Stomach (tissue), 9 donors: ENCODE measurements around the gene IFITM10. TPM values are rescaled to one million over a fixed set of nuclear protein-coding genes. Genes with fewer than 3 reads are reported as not detected.
A peak's percentile ranks its signal among the peaks of the same experiment; 100 is the strongest.

Experiments
- DNase-seq, 2 donors: peaks; one replicate each; pipeline versions ENCODE4 v3.0.0 to v3.0.0-alpha.2; 2013 to 2019
- H3K27ac ChIP-seq, 5 donors: fragments of 200-600 bp in 4 of 5; sonication (generic) in 4 of 5; one replicate each; pipeline ENCODE4 v1.5.1; 2013 to 2019; ENCODE audit warnings: mild to moderate bottlenecking in 1 of 5, moderate library complexity in 1 of 5
- H3K27me3 ChIP-seq, 3 donors: fragments of 200-600 bp; sonication (generic); one replicate each; pipeline ENCODE4 v1.5.1; 2017 to 2019; ENCODE audit warnings: mixed run types in 1 of 3
- H3K36me3 ChIP-seq, 4 donors: fragments of 200-600 bp; sonication (generic); 1 replicate in 3 of 4; 2 replicates in 1 of 4; pipeline ENCODE4 v1.5.1; 2016 to 2019
- H3K4me1 ChIP-seq, 4 donors: fragments of 200-600 bp; sonication (generic); one replicate each; pipeline ENCODE4 v1.5.1; 2016 to 2019
- H3K4me3 ChIP-seq, 4 donors: fragments of 200-600 bp; sonication (generic) in 3 of 4; one replicate each; pipeline ENCODE4 v1.5.1; 2016 to 2019; ENCODE audit warnings: mild to moderate bottlenecking in 1 of 4
- H3K9me3 ChIP-seq, 4 donors: fragments of 200-600 bp; sonication (generic); one replicate each; pipeline ENCODE4 v1.5.1; 2016 to 2019
- CTCF ChIP-seq, 7 experiments: fragments of 450-650 bp in 4 of 7; fragments of 200-600 bp in 3 of 7; sonication (generic) in 3 of 7; IDR thresholded peaks; one replicate each; pipeline ENCODE4 v1.5.1; 2016 to 2019; ENCODE audit warnings: antibody characterized with exemption in 7 of 7, control low read depth in 2 of 7, mild to moderate bottlenecking in 1 of 7
- EP300 ChIP-seq: sonication (generic); formaldehyde crosslinking; IDR thresholded peaks from one replicate; pipeline ENCODE4 v1.6.1; 2017; ENCODE audit warnings: antibody characterized with exemption
- POLR2A ChIP-seq, 4 donors: fragments of 450-650 bp; IDR thresholded peaks; one replicate each; pipeline ENCODE4 v1.6.1; 2016; ENCODE audit warnings: antibody characterized with exemption in 4 of 4, control low read depth in 2 of 4, mild to moderate bottlenecking in 1 of 4, moderate library complexity in 1 of 4
- POLR2AphosphoS5 ChIP-seq, 3 donors: sonication (generic); formaldehyde crosslinking; IDR thresholded peaks; one replicate each; pipeline ENCODE4 v1.6.1; 2016; ENCODE audit warnings: antibody characterized with exemption in 3 of 3
- whole genome bisulfite sequencing, 5 donors: extraction: QIAGEN DNeasy Blood & Tissue Kit in 3 of 5; methylation state at CpG; one replicate each; pipeline versions ENCODE4 v1.1.5 to v1.1.7; 2013 to 2018; 5-methylcytosine and 5-hydroxymethylcytosine counted together
- intact Hi-C: fragments of 100-400 bp; cut with DNase I; formaldehyde crosslinking; loops from one replicate; pipeline ENCODE4 v1.15.1; 2023; ENCODE audit warnings: low total_unique reads
- polyA plus RNA-seq, 3 donors: library from polyadenylated mRNA; stranded (reverse); fragments of 200-250 nt; gene quantifications; one replicate each; pipeline ENCODE4 v1.2.3, GENCODE V29; 2013
- total RNA-seq, 5 donors: library from RNA; depleted of rRNA; stranded (reverse); fragments of >200 nt; gene quantifications; one replicate each; pipeline versions ENCODE4 v1.1.0 to v1.2.3, GENCODE V29; 2014 to 2016
- donor health status: healthy with polysubstance abuse.
- donor health status: Bipolar disorder and iron deficiency.
- donor health status: healthy.

Gene IFITM10
- total and polyA plus RNA-seq, 8 donors, result 0.19 to 1.1 (median 0.84) TPM; not detected in 4

- H3K27me3 ChIP-seq, result peaks cover 6 to 28% (median 23%) of the 10 kb centered on the region in 3 donors
- no peak for DNase-seq
- no peak overlapping the region for H3K27ac ChIP-seq
- H3K4me1 ChIP-seq, result peaks cover 58 to 95% (median 76%) of the 10 kb centered on the region in 4 donors
- no peaks in the 10 kb centered on the region for H3K9me3 ChIP-seq
- no peak for TF ChIP-seq CTCF (IDR thresholded peaks at IDR 0.05)
- TF ChIP-seq POLR2AphosphoS5 (IDR thresholded peaks at IDR 0.05), result no peak
- TF ChIP-seq EP300, result no peak
- no peak for TF ChIP-seq POLR2A (IDR thresholded peaks at IDR 0.05)
- no peak overlapping the region for H3K4me3 ChIP-seq
- WGBS, 5 donors, result 86 to 92% (median 91%) methylated on average over 5 to 10 of the region's 10 CpGs
- intact Hi-C loops, result no loop called here
- peaks cover 54 to 64% (median 61%) of the 10 kb centered on the region in 4 donors for H3K36me3 ChIP-seq
Measured at GRCh38 chr11:1752907-1753228, 2.5 kb upstream of the IFITM10 start.

- Histone ChIP-seq H3K4me3 (no peak overlapping the region), H3K27ac (peak overlapping the region in 1 of 5 donors; percentile 0), H3K4me1 (peaks cover 52 to 92% (median 70%) of the 10 kb centered on the region in 4 donors), H3K9me3 (no peaks in the 10 kb centered on the region), H3K27me3 (peaks cover 6 to 32% (median 23%) of the 10 kb centered on the region in 3 donors), H3K36me3 (peaks cover 48 to 58% (median 55%) of the 10 kb centered on the region in 4 donors)
- intact Hi-C loops, result no loop called here
- WGBS, 5 donors, result 73 to 86% (median 81%) methylated on average over 12 to 24 of the region's 24 CpGs
- TF ChIP-seq EP300 (no peak), CTCF (IDR thresholded peaks at IDR 0.05) (no peak), POLR2A (IDR thresholded peaks at IDR 0.05) (no peak), POLR2AphosphoS5 (IDR thresholded peaks at IDR 0.05) (no peak)
- DNase-seq, result no peak
Measured at GRCh38 chr11:1751999-1752906, 1.9 kb upstream of the IFITM10 start.

- no peak for TF ChIP-seq CTCF (IDR thresholded peaks at IDR 0.05)
- no peak for TF ChIP-seq POLR2AphosphoS5 (IDR thresholded peaks at IDR 0.05)
- TF ChIP-seq POLR2A (IDR thresholded peaks at IDR 0.05), result no peak
- TF ChIP-seq EP300, result no peak
- peaks cover 41 to 50% (median 48%) of the 10 kb centered on the region in 4 donors for H3K36me3 ChIP-seq
- peaks cover 6 to 32% (median 23%) of the 10 kb centered on the region in 3 donors for H3K27me3 ChIP-seq
- no peaks in the 10 kb centered on the region for H3K9me3 ChIP-seq
- intact Hi-C loops, result no loop called here
- DNase-seq, result no peak
- H3K4me3 ChIP-seq, result no peak overlapping the region
- no peak overlapping the region for H3K27ac ChIP-seq
- 49 to 62% (median 59%) methylated on average over 2 to 5 of the region's 5 CpGs for WGBS, 5 donors
- H3K4me1 ChIP-seq, result peaks cover 45 to 85% (median 63%) of the 10 kb centered on the region in 4 donors
Measured at GRCh38 chr11:1751531-1751921, 1.1 kb upstream of the IFITM10 start.

- peak overlapping the region in 3 of 5 donors; percentile 12 to 22 (median 16) for H3K27ac ChIP-seq
- no peak for DNase-seq
- TF ChIP-seq CTCF (IDR thresholded peaks at IDR 0.05), result no peak
- no peak for TF ChIP-seq POLR2A (IDR thresholded peaks at IDR 0.05)
- no peak for TF ChIP-seq POLR2AphosphoS5 (IDR thresholded peaks at IDR 0.05)
- no peak for TF ChIP-seq EP300
- H3K4me3 ChIP-seq, result no peak overlapping the region
- peaks cover 6 to 32% (median 23%) of the 10 kb centered on the region in 3 donors for H3K27me3 ChIP-seq
- intact Hi-C loops, result no loop called here
- H3K9me3 ChIP-seq, result no peaks in the 10 kb centered on the region
- WGBS, 5 donors, result 20 to 58% (median 38%) methylated on average over 6 to 14 of the region's 14 CpGs
- H3K4me1 ChIP-seq, result peaks cover 40 to 79% (median 57%) of the 10 kb centered on the region in 4 donors
- H3K36me3 ChIP-seq, result peaks cover 35 to 45% (median 43%) of the 10 kb centered on the region in 4 donors
Measured at GRCh38 chr11:1750840-1751530, 590 bp upstream of the IFITM10 start.
